ENCODE results near the gene NPC2.

- TF ChIP-seq POLR2A (IDR thresholded peaks at IDR 0.05; ENCODE audit: low read depth, low read length): no peak
- TF ChIP-seq, protein P1, sequence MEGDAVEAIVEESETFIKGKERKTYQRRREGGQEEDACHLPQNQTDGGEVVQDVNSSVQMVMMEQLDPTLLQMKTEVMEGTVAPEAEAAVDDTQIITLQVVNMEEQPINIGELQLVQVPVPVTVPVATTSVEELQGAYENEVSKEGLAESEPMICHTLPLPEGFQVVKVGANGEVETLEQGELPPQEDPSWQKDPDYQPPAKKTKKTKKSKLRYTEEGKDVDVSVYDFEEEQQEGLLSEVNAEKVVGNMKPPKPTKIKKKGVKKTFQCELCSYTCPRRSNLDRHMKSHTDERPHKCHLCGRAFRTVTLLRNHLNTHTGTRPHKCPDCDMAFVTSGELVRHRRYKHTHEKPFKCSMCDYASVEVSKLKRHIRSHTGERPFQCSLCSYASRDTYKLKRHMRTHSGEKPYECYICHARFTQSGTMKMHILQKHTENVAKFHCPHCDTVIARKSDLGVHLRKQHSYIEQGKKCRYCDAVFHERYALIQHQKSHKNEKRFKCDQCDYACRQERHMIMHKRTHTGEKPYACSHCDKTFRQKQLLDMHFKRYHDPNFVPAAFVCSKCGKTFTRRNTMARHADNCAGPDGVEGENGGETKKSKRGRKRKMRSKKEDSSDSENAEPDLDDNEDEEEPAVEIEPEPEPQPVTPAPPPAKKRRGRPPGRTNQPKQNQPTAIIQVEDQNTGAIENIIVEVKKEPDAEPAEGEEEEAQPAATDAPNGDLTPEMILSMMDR (conservative IDR thresholded peaks at IDR 0.05; ENCODE audit: low read depth, low read length): no peak
Observed at GRCh38 chr14:74524076-74524811, 31.1 kb upstream of the NPC2 start.
